ENCODE results near the gene GEMIN7.

DNA sequence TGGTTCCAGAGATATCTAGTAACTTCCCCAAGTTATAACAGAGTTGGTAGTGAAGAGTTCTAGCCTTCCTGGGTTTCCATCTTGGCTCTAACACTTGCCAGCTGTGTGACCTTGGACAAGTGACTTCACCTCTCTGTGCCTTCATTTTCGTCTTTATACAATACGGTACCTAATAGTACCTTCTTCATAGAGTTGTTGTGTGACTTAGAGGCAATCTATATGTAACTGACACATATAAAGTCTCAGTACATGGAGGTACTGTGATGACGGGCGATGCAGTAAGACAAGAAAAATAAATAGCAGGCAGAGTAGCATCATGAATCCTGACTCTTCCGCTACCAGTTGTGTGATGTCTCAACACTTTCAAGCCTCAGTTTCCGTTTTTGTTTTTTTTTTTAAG lies 48.2 kb upstream of the GEMIN7 start:
- TF ChIP-seq, protein P1, sequence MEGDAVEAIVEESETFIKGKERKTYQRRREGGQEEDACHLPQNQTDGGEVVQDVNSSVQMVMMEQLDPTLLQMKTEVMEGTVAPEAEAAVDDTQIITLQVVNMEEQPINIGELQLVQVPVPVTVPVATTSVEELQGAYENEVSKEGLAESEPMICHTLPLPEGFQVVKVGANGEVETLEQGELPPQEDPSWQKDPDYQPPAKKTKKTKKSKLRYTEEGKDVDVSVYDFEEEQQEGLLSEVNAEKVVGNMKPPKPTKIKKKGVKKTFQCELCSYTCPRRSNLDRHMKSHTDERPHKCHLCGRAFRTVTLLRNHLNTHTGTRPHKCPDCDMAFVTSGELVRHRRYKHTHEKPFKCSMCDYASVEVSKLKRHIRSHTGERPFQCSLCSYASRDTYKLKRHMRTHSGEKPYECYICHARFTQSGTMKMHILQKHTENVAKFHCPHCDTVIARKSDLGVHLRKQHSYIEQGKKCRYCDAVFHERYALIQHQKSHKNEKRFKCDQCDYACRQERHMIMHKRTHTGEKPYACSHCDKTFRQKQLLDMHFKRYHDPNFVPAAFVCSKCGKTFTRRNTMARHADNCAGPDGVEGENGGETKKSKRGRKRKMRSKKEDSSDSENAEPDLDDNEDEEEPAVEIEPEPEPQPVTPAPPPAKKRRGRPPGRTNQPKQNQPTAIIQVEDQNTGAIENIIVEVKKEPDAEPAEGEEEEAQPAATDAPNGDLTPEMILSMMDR (IDR thresholded peaks at IDR 0.05), result no peak
- no peak for TF ChIP-seq POLR2A (IDR thresholded peaks at IDR 0.05)
